ENCODE results near the gene SCART1. TPM values are rescaled to one million over a fixed set of nuclear protein-coding genes. Genes with fewer than 3 reads are reported as not detected.
"Not testable (repeated sequence)": the region's sequence is repeated elsewhere in the genome, so short reads cannot be mapped to it uniquely, and the experiment has no call there.

Gene SCART1
- total and polyA plus RNA-seq, 2 donors (not counting 3 experiments of a cell fraction or from before 2014, with no cell fraction given), result 0.90 to 1.0 TPM

DNA sequence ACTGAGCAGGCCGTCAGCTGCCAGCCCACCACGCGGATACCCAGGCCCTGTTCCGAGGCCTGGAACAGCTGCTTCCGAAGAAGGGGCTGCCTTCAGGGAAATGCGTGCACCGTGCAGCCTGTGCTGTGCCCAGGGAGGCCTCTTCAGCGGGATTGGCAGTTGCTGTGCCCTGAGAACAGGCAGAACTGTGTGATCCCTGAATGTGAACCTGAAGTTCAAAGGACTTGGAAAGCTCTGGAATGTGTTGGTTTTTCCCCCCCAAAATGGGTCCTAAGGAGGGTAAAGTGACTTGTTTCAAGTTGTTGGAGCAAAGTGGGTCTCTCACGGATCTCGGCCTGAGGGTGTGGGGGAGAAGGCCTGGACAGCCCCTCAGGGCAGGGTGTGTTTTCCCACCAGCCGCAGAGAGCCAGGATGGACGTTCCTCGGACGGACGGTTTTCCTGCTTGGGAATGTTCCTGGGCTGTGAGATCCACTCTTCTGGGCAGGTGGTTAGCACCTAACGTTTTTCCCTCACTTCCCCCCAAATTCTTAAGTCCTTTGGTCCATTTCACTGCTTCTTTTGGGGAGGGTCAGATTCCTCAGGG lies 31.4 kb upstream of the SCART1 start:
- H3K4me3 ChIP-seq (replicated peaks in 1 of 3; ENCODE audit: insufficient read depth in 1 of 3, low read depth in 1 of 3, low read length in 3 of 3), result no peak overlapping the region
- ChIA-PET CTCF (interaction anchor here (1.0 kb wide), 1 partner anchor 16 kb away, joined by 3 read pairs; no protein-coding TSS in a partner anchor), POLR2A (no interaction called here)
- DNase-seq (ENCODE audit: low read depth, low spot score) (no peak), FAIRE-seq (no peak)
- H3K9me1 ChIP-seq (replicated peaks; ENCODE audit: control insufficient read depth, extremely low read depth, insufficient read depth, low read length), result no peaks in the 10 kb centered on the region
- H3K79me2 ChIP-seq (ENCODE audit: control insufficient read depth, insufficient read depth, low read length), result no peaks in the 10 kb centered on the region
- H3K4me2 ChIP-seq (ENCODE audit: insufficient read depth, low read length), result no peak overlapping the region
- TF ChIP-seq MYC (IDR thresholded peaks at IDR 0.05; ENCODE audit: low read depth, low read length), result no peak
- H3K36me3 ChIP-seq (ENCODE audit: control insufficient read depth in 2 of 2, extremely low read depth in 1 of 2, insufficient read depth in 2 of 2, low read length in 2 of 2), result peaks cover 4 to 13% of the 10 kb centered on the region in 2 experiments
- dilution Hi-C loops (cut with MboI; ENCODE audit: extremely low pct_ligation_motif_present, low sequenced_read_pairs) (no loop called here), intact Hi-C loops (cut with micrococcal nuclease) (no loop called here)
- H4K20me1 ChIP-seq (replicated peaks; ENCODE audit: control insufficient read depth, extremely low read depth, insufficient read depth, low read length), result no peaks in the 10 kb centered on the region
- no peaks in the 10 kb centered on the region for H3K9me3 ChIP-seq (replicated peaks; ENCODE audit: control insufficient read depth, insufficient read depth, low read length)
- no peaks in the 10 kb centered on the region for H3K4me1 ChIP-seq (ENCODE audit: control insufficient read depth, extremely low read depth, insufficient read depth, low read length)
- H3K9ac ChIP-seq (replicated peaks; ENCODE audit: extremely low read depth, insufficient read depth, low read length), result no peak overlapping the region
- BruUV-seq (replicated peaks), result no TSS peak
- no peak overlapping the region for H2AFZ ChIP-seq (ENCODE audit: low read depth, low read length)
- peaks cover 8 to 9% of the 10 kb centered on the region in 2 experiments for H3K27me3 ChIP-seq (ENCODE audit: control insufficient read depth in 2 of 2, insufficient read depth in 2 of 2, low read length in 2 of 2)
- H3K27ac ChIP-seq (ENCODE audit: insufficient read depth, low read depth, low read length), result no peak overlapping the region

- POLR2A ChIA-PET, result no interaction called here
- DNase-seq (ENCODE audit: low read depth, low spot score) (no peak), FAIRE-seq (no peak)
- Histone ChIP-seq H3K9me1 (replicated peaks; ENCODE audit: control insufficient read depth, extremely low read depth, insufficient read depth, low read length) (no peaks in the 10 kb centered on the region), H3K27ac (ENCODE audit: insufficient read depth, low read depth, low read length) (no peak overlapping the region), H3K9me3 (replicated peaks; ENCODE audit: control insufficient read depth, insufficient read depth, low read length) (no peaks in the 10 kb centered on the region), H3K36me3 (ENCODE audit: control insufficient read depth in 2 of 2, extremely low read depth in 1 of 2, insufficient read depth in 2 of 2, low read length in 2 of 2) (peaks cover 4 to 13% of the 10 kb centered on the region in 2 experiments), H3K79me2 (ENCODE audit: control insufficient read depth, insufficient read depth, low read length) (no peaks in the 10 kb centered on the region), H3K4me2 (ENCODE audit: insufficient read depth, low read length) (no peak overlapping the region), H2AFZ (ENCODE audit: low read depth, low read length) (no peak overlapping the region), H3K4me3 (replicated peaks in 1 of 3; ENCODE audit: insufficient read depth in 1 of 3, low read depth in 1 of 3, low read length in 3 of 3) (no peak overlapping the region), H3K9ac (replicated peaks; ENCODE audit: extremely low read depth, insufficient read depth, low read length) (no peak overlapping the region), H3K27me3 (ENCODE audit: control insufficient read depth in 2 of 2, insufficient read depth in 2 of 2, low read length in 2 of 2) (peaks cover 8 to 9% of the 10 kb centered on the region in 2 experiments), H4K20me1 (replicated peaks; ENCODE audit: control insufficient read depth, extremely low read depth, insufficient read depth, low read length) (no peaks in the 10 kb centered on the region), H3K4me1 (ENCODE audit: control insufficient read depth, extremely low read depth, insufficient read depth, low read length) (no peaks in the 10 kb centered on the region)
- intact Hi-C loops (cut with micrococcal nuclease), result no loop called here
- CTCF ChIA-PET, result no interaction called here
- no TSS peak for BruUV-seq (replicated peaks)
- TF ChIP-seq POLR2AphosphoS5 (IDR thresholded peaks at IDR 0.05; ENCODE audit: insufficient read depth, low read depth, low read length) (no peak), JUN (IDR thresholded peaks at IDR 0.05; ENCODE audit: borderline replicate concordance, insufficient read depth, insufficient read length, low read depth) (no peak)
- dilution Hi-C loops (cut with MboI; ENCODE audit: extremely low pct_ligation_motif_present, low sequenced_read_pairs), result no loop called here
Measured at GRCh38 chr10:133422807-133423771, 30.7 kb upstream of the SCART1 start.

- H4K20me1 ChIP-seq (replicated peaks; ENCODE audit: control insufficient read depth, extremely low read depth, insufficient read depth, low read length); H3K36me3 ChIP-seq (ENCODE audit: control insufficient read depth in 2 of 2, extremely low read depth in 1 of 2, insufficient read depth in 2 of 2, low read length in 2 of 2); CTCF ChIA-PET; H3K9me1 ChIP-seq (replicated peaks; ENCODE audit: control insufficient read depth, extremely low read depth, insufficient read depth, low read length); H3K79me2 ChIP-seq (ENCODE audit: control insufficient read depth, insufficient read depth, low read length); H3K9ac ChIP-seq (replicated peaks; ENCODE audit: extremely low read depth, insufficient read depth, low read length); H3K4me2 ChIP-seq (ENCODE audit: insufficient read depth, low read length); H2AFZ ChIP-seq (ENCODE audit: low read depth, low read length); H3K27me3 ChIP-seq (ENCODE audit: control insufficient read depth in 2 of 2, insufficient read depth in 2 of 2, low read length in 2 of 2); POLR2A ChIA-PET; FAIRE-seq; H3K27ac ChIP-seq (ENCODE audit: insufficient read depth, low read depth, low read length); dilution Hi-C loops (cut with MboI; ENCODE audit: extremely low pct_ligation_motif_present, low sequenced_read_pairs); BruUV-seq (replicated peaks); H3K4me1 ChIP-seq (ENCODE audit: control insufficient read depth, extremely low read depth, insufficient read depth, low read length); DNase-seq (ENCODE audit: low read depth, low spot score); H3K9me3 ChIP-seq (replicated peaks; ENCODE audit: control insufficient read depth, insufficient read depth, low read length); intact Hi-C loops (cut with micrococcal nuclease); H3K4me3 ChIP-seq (replicated peaks in 1 of 3; ENCODE audit: insufficient read depth in 1 of 3, low read depth in 1 of 3, low read length in 3 of 3): not testable (repeated sequence)
Measured at GRCh38 chr10:133424102-133424501, 29.6 kb upstream of the SCART1 start.
